T-helper 1 cell (primary cell): ENCODE measurements around the gene KRTAP3-1.
"Not testable (repeated sequence)": the region's sequence is repeated elsewhere in the genome, so short reads cannot be mapped to it uniquely, and the experiment has no call there.

ENCODE experiments used
- DNase-seq, 5 donors: peaks; one replicate each; pipeline ENCODE4 v3.0.0-alpha.2; 2012 to 2020
- total RNA-seq, 4 donors: gene quantifications; one replicate each; lab custom pipeline; 2026; lab: John Stamatoyannopoulos, UW

Gene KRTAP3-1
- 0 reads per million in 4 donors for total RNA-seq

- DNase-seq = no peak
Observed at GRCh38 chr17:41008811-41009210, at the start of gene KRTAP3-1. Gene KRTAP3-1, minus strand, starts transcription at chr17:41009128. Its CDS starts 54 bp downstream, at chr17:41009074.

GRCh38 chr17:41057547-41057946 lies 48.6 kb upstream of the KRTAP3-1 start:
- no peak for DNase-seq

- not testable (repeated sequence) for DNase-seq
Observed at GRCh38 chr17:41055130-41055529, 46.2 kb upstream of the KRTAP3-1 start, which contains the start of gene KRTAP2-2. Gene KRTAP2-2, minus strand, starts transcription at chr17:41055230. Its CDS starts 19 bp downstream, at chr17:41055211.

- not testable (repeated sequence) for DNase-seq
Observed at GRCh38 chr17:41054556-41054955, 45.6 kb upstream of the KRTAP3-1 start.

GRCh38 chr17:41054025-41054424 lies 45.1 kb upstream of the KRTAP3-1 start:
- DNase-seq = no peak

GRCh38 chr17:41052566-41052965 lies 43.6 kb upstream of the KRTAP3-1 start:
- DNase-seq = no peak

- no peak for DNase-seq
Observed at GRCh38 chr17:41049110-41049509, 40.2 kb upstream of the KRTAP3-1 start.

GRCh38 chr17:41048441-41048840 lies 39.5 kb upstream of the KRTAP3-1 start:
- DNase-seq = no peak

- not testable (repeated sequence) for DNase-seq
Observed at GRCh38 chr17:41046735-41047465, 38.0 kb upstream of the KRTAP3-1 start, which contains the start of gene KRTAP2-1. Gene KRTAP2-1, minus strand, starts transcription at chr17:41047316. Its CDS starts 49 bp downstream, at chr17:41047267.

GRCh38 chr17:41042953-41043352 lies 34.0 kb upstream of the KRTAP3-1 start:
- no peak for DNase-seq

- DNase-seq = not testable (repeated sequence)
Observed at GRCh38 chr17:41040783-41041571, 32.0 kb upstream of the KRTAP3-1 start, which contains the start of gene KRTAP1-1. Gene KRTAP1-1, minus strand, starts transcription at chr17:41041450. Its CDS starts 53 bp downstream, at chr17:41041397.

- DNase-seq = no peak
Observed at GRCh38 chr17:41037853-41038350, 29.0 kb upstream of the KRTAP3-1 start.

- DNase-seq = not testable (repeated sequence)
Observed at GRCh38 chr17:41034346-41034935, 25.5 kb upstream of the KRTAP3-1 start, which contains the start of gene KRTAP1-3. Gene KRTAP1-3, minus strand, starts transcription at chr17:41034874. Its CDS starts 53 bp downstream, at chr17:41034821.

GRCh38 chr17:41029633-41030245 lies 20.8 kb upstream of the KRTAP3-1 start, which contains the start of gene KRTAP1-4:
Gene KRTAP1-4, minus strand, starts transcription at chr17:41030195. Its CDS starts 117 bp downstream, at chr17:41030078.
- DNase-seq = no peak

GRCh38 chr17:41026715-41027471 lies 18.0 kb upstream of the KRTAP3-1 start, which contains the start of gene KRTAP1-5:
Gene KRTAP1-5, minus strand, starts transcription at chr17:41027208. Its CDS starts 53 bp downstream, at chr17:41027155.
- no peak for DNase-seq

- no peak for DNase-seq
Observed at GRCh38 chr17:41024697-41025096, 15.8 kb upstream of the KRTAP3-1 start.

GRCh38 chr17:41020336-41020735 lies 11.4 kb upstream of the KRTAP3-1 start:
- DNase-seq = no peak

GRCh38 chr17:41019415-41019814 lies 10.5 kb upstream of the KRTAP3-1 start:
- DNase-seq = no peak

GRCh38 chr17:41018541-41018940 lies 9.6 kb upstream of the KRTAP3-1 start:
- no peak for DNase-seq

- no peak for DNase-seq
Observed at GRCh38 chr17:41016578-41017215, 7.8 kb upstream of the KRTAP3-1 start.

- DNase-seq = no peak
Observed at GRCh38 chr17:41015454-41015853, 6.5 kb upstream of the KRTAP3-1 start.
